WTC11 (cell line): ENCODE results near the gene ZNF667. TPM values are rescaled to one million over a fixed set of nuclear protein-coding genes. Genes with fewer than 3 reads are reported as not detected.

Experiments used
- total RNA-seq: library from RNA; stranded (reverse); gene quantifications from 3 replicates; pipeline ENCODE4 v1.2.3, GENCODE V29; 2021

Gene ZNF667
- total RNA-seq, 1 experiment from 2014 or later = 10.8 TPM

Other genes with a start within 250 kb of the ZNF667 start
- gene EDDM13, start 204.6 kb downstream of the ZNF667 start, total RNA-seq = not detected in 3 replicates
- gene ZSCAN5A, start 162.5 kb downstream of the ZNF667 start, total RNA-seq = 9.0 to 10.4 TPM (median 9.8 TPM) in 3 replicates
- gene ZNF582, start 83.8 kb downstream of the ZNF667 start, total RNA-seq = 3.5 to 5.7 TPM (median 5.2 TPM) in 3 replicates
- gene ZNF583, start 73.0 kb downstream of the ZNF667 start, total RNA-seq = 1.1 to 2.3 TPM (median 1.6 TPM) in 3 replicates
- gene ZNF471, start 30.5 kb upstream of the ZNF667 start, total RNA-seq = 0.98 to 1.5 TPM (median 1.5 TPM) in 3 replicates
- 2.8 to 4.6 TPM (median 3.7 TPM) in 3 replicates for gene ZFP28, start 61.6 kb upstream of the ZNF667 start, total RNA-seq
- 6.0 to 6.5 TPM (median 6.2 TPM) in 3 replicates for gene ZNF470, start 90.1 kb upstream of the ZNF667 start, total RNA-seq
- 6.7 to 8.0 TPM (median 7.0 TPM) in 3 replicates for gene ZNF71, start 118.0 kb upstream of the ZNF667 start, total RNA-seq
- gene SMIM17, start 165.8 kb upstream of the ZNF667 start, total RNA-seq = 0.15 to 0.39 TPM (median 0.34 TPM) in 3 replicates
- gene ZNF835, start 194.4 kb upstream of the ZNF667 start, total RNA-seq = 0.16 to 0.17 TPM in 2 of 3 replicates, not detected in the other